Nephron (organoid): ENCODE measurements around the gene POLR1C.

Source experiments
- H3K27ac Mint-ChIP-seq, 3 experiments: 2 replicates each; pipeline ENCODE4 v1.8.0; 2020; ENCODE audit warnings: mixed read lengths in 3 of 3, mild to moderate bottlenecking in 2 of 3, moderate library complexity in 1 of 3
- H3K27me3 Mint-ChIP-seq: 2 replicates; pipeline ENCODE4 v1.8.0; 2021; ENCODE audit warnings: low read depth, mild to moderate bottlenecking, moderate library complexity, mixed read lengths
- H3K36me3 Mint-ChIP-seq: 2 replicates; pipeline ENCODE4 v1.8.0; 2020; ENCODE audit warnings: low read depth, mixed read lengths
- H3K4me1 Mint-ChIP-seq: 2 replicates; pipeline ENCODE4 v1.8.0; 2020; ENCODE audit warnings: mixed read lengths
- H3K4me3 Mint-ChIP-seq, 3 experiments: 2 replicates each; pipeline ENCODE4 v1.8.0; 2020; ENCODE audit warnings: mild to moderate bottlenecking in 3 of 3, mixed read lengths in 3 of 3, moderate library complexity in 2 of 3
- H3K9me3 Mint-ChIP-seq: 2 replicates; pipeline ENCODE4 v1.8.0; 2020; ENCODE audit warnings: mixed read lengths
- CTCF ChIP-seq, 3 experiments: fragments of 200-600 bp; sonication (generic); IDR thresholded peaks; one replicate each; pipeline ENCODE4 v1.5.0; 2021; ENCODE audit warnings: antibody characterized with exemption in 3 of 3; ENCODE audit not compliant: unreplicated experiment in 3 of 3

POLR1C gene

GRCh38 chr6:43499028-43499815, 17.7 kb upstream of the POLR1C start:
- Mint-ChIP-seq H3K4me1 (peaks cover 23% of the 10 kb centered on the region), H3K27me3 (no peaks in the 10 kb centered on the region), H3K36me3 (peaks cover 45% of the 10 kb centered on the region), H3K9me3 (no peaks in the 10 kb centered on the region), H3K27ac (peak overlapping the region in 2 of 3 experiments; percentile 27 to 31), H3K4me3 (no peak overlapping the region)
- no peak for TF ChIP-seq CTCF (IDR thresholded peaks at IDR 0.05; ENCODE audit: unreplicated experiment in 3 of 3)

GRCh38 chr6:43500921-43501320, 16.0 kb upstream of the POLR1C start:
- Mint-ChIP-seq H3K27me3 (no peaks in the 10 kb centered on the region), H3K27ac (no peak overlapping the region), H3K36me3 (peaks cover 49% of the 10 kb centered on the region), H3K4me1 (peaks cover 24% of the 10 kb centered on the region), H3K9me3 (no peaks in the 10 kb centered on the region), H3K4me3 (no peak overlapping the region)
- no peak for TF ChIP-seq CTCF (IDR thresholded peaks at IDR 0.05; ENCODE audit: unreplicated experiment in 3 of 3)

- no peak overlapping the region for H3K27ac Mint-ChIP-seq
- H3K36me3 Mint-ChIP-seq, result peaks cover 53% of the 10 kb centered on the region
- H3K9me3 Mint-ChIP-seq, result no peaks in the 10 kb centered on the region
- peaks cover 3% of the 10 kb centered on the region for H3K27me3 Mint-ChIP-seq
- no peak overlapping the region for H3K4me3 Mint-ChIP-seq
- peaks cover 21% of the 10 kb centered on the region for H3K4me1 Mint-ChIP-seq
- TF ChIP-seq CTCF (IDR thresholded peaks at IDR 0.05; ENCODE audit: unreplicated experiment in 3 of 3), result no peak
Observed at GRCh38 chr6:43502666-43503065, 14.2 kb upstream of the POLR1C start.

- TF ChIP-seq CTCF (IDR thresholded peaks at IDR 0.05; ENCODE audit: unreplicated experiment in 3 of 3), result no peak
- no peak overlapping the region for H3K27ac Mint-ChIP-seq
- no peak overlapping the region for H3K4me3 Mint-ChIP-seq
- peaks cover 53% of the 10 kb centered on the region for H3K36me3 Mint-ChIP-seq
- peaks cover 7% of the 10 kb centered on the region for H3K27me3 Mint-ChIP-seq
- H3K9me3 Mint-ChIP-seq, result no peaks in the 10 kb centered on the region
- H3K4me1 Mint-ChIP-seq, result peaks cover 21% of the 10 kb centered on the region
Observed at GRCh38 chr6:43503443-43503842, 13.4 kb upstream of the POLR1C start.

- H3K4me3 Mint-ChIP-seq, result no peak overlapping the region
- no peak overlapping the region for H3K27ac Mint-ChIP-seq
- peaks cover 23% of the 10 kb centered on the region for H3K4me1 Mint-ChIP-seq
- H3K9me3 Mint-ChIP-seq, result no peaks in the 10 kb centered on the region
- peaks cover 18% of the 10 kb centered on the region for H3K27me3 Mint-ChIP-seq
- peaks cover 43% of the 10 kb centered on the region for H3K36me3 Mint-ChIP-seq
- no peak for TF ChIP-seq CTCF (IDR thresholded peaks at IDR 0.05; ENCODE audit: unreplicated experiment in 3 of 3)
Observed at GRCh38 chr6:43504756-43505593, 11.9 kb upstream of the POLR1C start.
